K562 (cell line): ENCODE results near the gene ANKRD34A.

Experiments used
- ELF1 ChIP-seq: fragments of 200-800 bp; sonication (Bioruptor generic); IDR thresholded peaks from 2 replicates; pipeline ENCODE4 v1.6.1; 2016; ENCODE audit warnings: missing genetic modification characterization, missing compliant biosample characterization
- EP300 ChIP-seq: IDR thresholded peaks from 2 replicates; pipeline ENCODE4 v1.6.1; 2012; ENCODE audit warnings: low read length, improper control_type of control experiment
- ETS1 ChIP-seq: conservative IDR thresholded peaks from 2 replicates; pipeline ENCODE4 v1.6.1; 2011; ENCODE audit warnings: low read depth, mild to moderate bottlenecking, low read length; ENCODE audit not compliant: control insufficient read depth
- ETV6 ChIP-seq, 3 experiments: fragments of 150-350 bp in 1 of 3; sonication (generic) in 1 of 3; formaldehyde crosslinking in 1 of 3; IDR thresholded peaks; 2 replicates each; pipeline versions ENCODE4 v1.6.1 to v1.8.0; 2014 to 2022; ENCODE audit warnings: borderline replicate concordance in 2 of 3, low read depth in 2 of 3, antibody characterized with exemption in 1 of 3, low read length in 1 of 3, mild to moderate bottlenecking in 1 of 3, missing genetic modification reagents in 1 of 3
- EZH2 ChIP-seq: IDR thresholded peaks from 2 replicates; pipeline ENCODE4 v1.6.1; 2012; ENCODE audit warnings: low read depth, mild to moderate bottlenecking, inconsistent platforms, low read length, borderline replicate concordance
- NR2F6 ChIP-seq: fragments of 450-650 bp; formaldehyde crosslinking; IDR thresholded peaks from 2 replicates; pipeline ENCODE4 v1.4.0; 2020; ENCODE audit warnings: mild to moderate bottlenecking
- PHF21A ChIP-seq: fragments of 450-650 bp; IDR thresholded peaks from 2 replicates; pipeline ENCODE4 v1.6.1; 2017; ENCODE audit warnings: low read depth, borderline replicate concordance
- SIN3A ChIP-seq, 2 experiments: fragments of 150-350 bp in 1 of 2; IDR thresholded peaks; 2 replicates each; pipeline ENCODE4 v1.6.1; 2011 to 2016; ENCODE audit warnings: borderline replicate concordance in 2 of 2, low read depth in 2 of 2, low read length in 2 of 2, mild to moderate bottlenecking in 2 of 2, moderate library complexity in 2 of 2; ENCODE audit not compliant: control insufficient read depth in 1 of 2
- SREBF1 ChIP-seq: fragments of 150-350 bp; IDR thresholded peaks from 2 replicates; pipeline ENCODE4 v1.6.1; 2014; ENCODE audit warnings: antibody characterized with exemption, low read depth, low read length, borderline replicate concordance
- WHSC1 ChIP-seq: IDR thresholded peaks from one replicate; pipeline ENCODE4 v1.6.1; 2012; ENCODE audit warnings: low read length, control low read depth, inconsistent platforms
- ZNF3 ChIP-seq: fragments of 250-450 bp; sonication (Bioruptor Pico); IDR thresholded peaks from 2 replicates; pipeline ENCODE4 v1.5.0; 2021; ENCODE audit warnings: mild to moderate bottlenecking, moderate library complexity
- ZNF766 ChIP-seq: fragments of 200-800 bp; sonication (Bioruptor generic); conservative IDR thresholded peaks from 2 replicates; pipeline ENCODE4 v1.6.1; 2016; ENCODE audit warnings: missing genetic modification characterization, missing compliant biosample characterization
- ZNF780A ChIP-seq: fragments of 250-450 bp; sonication (Bioruptor Pico); IDR thresholded peaks from 2 replicates; pipeline ENCODE4 v1.5.0; 2021; ENCODE audit warnings: mild to moderate bottlenecking
- TF ChIP-seq, protein P1 (sequence below): sonication (generic); formaldehyde crosslinking; IDR thresholded peaks from 2 replicates; pipeline ENCODE4 v1.8.0; 2022; ENCODE audit warnings: mild to moderate bottlenecking, low read depth, missing genetic modification reagents

DNA sequence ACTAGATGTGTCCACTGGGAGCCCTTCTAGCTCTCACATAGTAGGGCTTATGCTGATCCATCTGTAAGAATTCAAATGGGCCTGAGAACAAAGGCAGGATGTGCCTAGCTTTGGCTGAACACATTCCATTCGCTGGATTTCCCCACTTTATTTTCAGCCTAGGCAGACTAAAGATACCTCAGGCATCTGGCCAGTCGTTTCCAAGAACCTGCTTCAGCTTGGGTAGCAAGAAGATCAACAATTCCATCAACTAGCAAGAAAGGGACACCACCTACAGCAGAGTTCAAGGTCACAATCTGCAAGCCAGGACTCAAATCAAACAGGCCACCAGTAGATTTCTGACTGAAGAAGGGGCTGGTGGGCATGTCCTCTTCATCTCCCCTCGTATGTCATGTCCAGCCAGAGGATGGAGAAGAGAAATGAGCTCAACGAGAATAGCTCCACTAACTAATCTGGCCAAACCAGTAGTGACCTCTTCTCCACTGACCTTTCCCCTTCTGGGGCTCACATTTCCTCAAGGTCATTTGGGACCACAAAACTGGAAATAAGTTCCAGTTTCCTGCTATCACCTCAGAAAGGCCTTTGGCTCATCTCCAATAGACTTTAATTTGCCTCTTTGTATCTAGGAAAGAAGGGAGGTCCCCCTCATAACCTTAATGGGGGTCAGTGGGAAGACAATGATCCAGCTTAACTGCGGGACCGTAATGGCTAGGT is 17.8 kb upstream of the ANKRD34A start:
- TF ChIP-seq ZNF780A, result no peak
- no peak for TF ChIP-seq ZNF766 (CRISPR knock-in tag)
- no peak for TF ChIP-seq EP300
- TF ChIP-seq ZNF3 (CRISPR knock-in tag), result no peak
- TF ChIP-seq WHSC1, result no peak
- TF ChIP-seq EZH2, result no peak
- no peak for TF ChIP-seq PHF21A
- no peak for TF ChIP-seq ETS1
- no peak for TF ChIP-seq NR2F6
- TF ChIP-seq SIN3A (IDR thresholded peaks at IDR 0.05; ENCODE audit: borderline replicate concordance in 2 of 2, control insufficient read depth in 1 of 2, low read depth in 2 of 2, low read length in 2 of 2), result no peak
- no peak for TF ChIP-seq SREBF1
- no peak for TF ChIP-seq ELF1 (tag)
- no peak for TF ChIP-seq ETV6 (IDR thresholded peaks at IDR 0.05; ENCODE audit: borderline replicate concordance in 1 of 2, low read depth in 2 of 2, low read length in 1 of 2)
- TF ChIP-seq ETV6 (CRISPR knock-in tag; IDR thresholded peaks at IDR 0.05; ENCODE audit: borderline replicate concordance), result no peak
- TF ChIP-seq, protein P1, sequence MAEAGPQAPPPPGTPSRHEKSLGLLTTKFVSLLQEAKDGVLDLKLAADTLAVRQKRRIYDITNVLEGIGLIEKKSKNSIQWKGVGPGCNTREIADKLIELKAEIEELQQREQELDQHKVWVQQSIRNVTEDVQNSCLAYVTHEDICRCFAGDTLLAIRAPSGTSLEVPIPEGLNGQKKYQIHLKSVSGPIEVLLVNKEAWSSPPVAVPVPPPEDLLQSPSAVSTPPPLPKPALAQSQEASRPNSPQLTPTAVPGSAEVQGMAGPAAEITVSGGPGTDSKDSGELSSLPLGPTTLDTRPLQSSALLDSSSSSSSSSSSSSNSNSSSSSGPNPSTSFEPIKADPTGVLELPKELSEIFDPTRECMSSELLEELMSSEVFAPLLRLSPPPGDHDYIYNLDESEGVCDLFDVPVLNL (CRISPR knock-in tag), result no peak
